K562 (cell line): ENCODE data around the gene DCLK2. TPM values are rescaled to one million over a fixed set of nuclear protein-coding genes. Genes with fewer than 3 reads are reported as not detected.
"Not testable (repeated sequence)": the region's sequence is repeated elsewhere in the genome, so short reads cannot be mapped to it uniquely, and the experiment has no call there.

Experiments
- ATAC-seq: fragments of 200-7000 bp; cut with Tn5 transposase; 3 replicates; pipeline ENCODE4 v1.9.1; 2020; ENCODE audit warnings: moderate library complexity
- BruUV-seq: library from RNA; stranded (reverse); fragments of 400-500 nt; replicated peaks from 2 replicates; lab custom pipeline; 2021; lab: Mats Ljungman, UMichigan
- CTCF ChIA-PET: fragments of 300-600 bp; formaldehyde crosslinking; extraction: SDS; loops from one replicate; lab custom pipeline; 2021; ENCODE audit warnings: low intra/inter-chr PET ratio; lab: Yijun Ruan, JAX
- POLR2A ChIA-PET: fragments of 300-600, 350-650 bp; sonication (Branson Sonifier 250); formaldehyde crosslinking; extraction: SDS; loops from one replicate; lab custom pipeline; 2021; ENCODE audit warnings: antibody characterized with exemption, inconsistent platforms; lab: Yijun Ruan, JAX
- DNase-seq, 4 experiments: peaks; one replicate each; pipeline versions ENCODE4 v3.0.0 to v3.0.0-alpha.2; 2011 to 2018; ENCODE audit warnings: low spot score in 3 of 4, mixed read lengths in 3 of 4; ENCODE audit errors: extremely low read depth in 1 of 4
- FAIRE-seq: peaks from 2 replicates; lab custom pipeline; 2011; peaks lifted over from hg19 to GRCh38; lab: Jason Lieb, UNC
- H2AFZ ChIP-seq: 2 replicates; pipeline ENCODE4 v1.6.0; 2011; ENCODE audit warnings: low read depth, low read length, control low read depth, inconsistent platforms
- H3K27ac ChIP-seq: fragments of 200-600 bp; 3 replicates; pipeline ENCODE4 v1.8.0; 2011; ENCODE audit warnings: low read depth, mild to moderate bottlenecking, control low read depth, inconsistent platforms, low read length, moderate library complexity, mixed read lengths; ENCODE audit errors: extremely low read depth
- H3K27me3 ChIP-seq, 2 experiments: fragments of 300-600 bp in 1 of 2; 2 replicates in 1 of 2; 3 replicates in 1 of 2; pipeline versions ENCODE4 v1.6.0 to v1.8.0; 2011; ENCODE audit warnings: inconsistent platforms in 2 of 2, low read length in 2 of 2, mild to moderate bottlenecking in 1 of 2, mixed read lengths in 1 of 2, moderate library complexity in 1 of 2; ENCODE audit not compliant: control insufficient read depth in 2 of 2, insufficient read depth in 2 of 2
- H3K36me3 ChIP-seq: fragments of 300-600 bp; 3 replicates; pipeline ENCODE4 v1.8.0; 2011; ENCODE audit warnings: mild to moderate bottlenecking, low read length, inconsistent platforms; ENCODE audit not compliant: control insufficient read depth, insufficient read depth
- H3K4me1 ChIP-seq, 2 experiments: fragments of 200-600 bp in 1 of 2; replicated peaks in 1 of 2; 2 replicates in 1 of 2; 3 replicates in 1 of 2; pipeline versions ENCODE4 v1.5.1 to v1.8.0; 2011; ENCODE audit warnings: inconsistent platforms in 2 of 2, low read length in 2 of 2, mild to moderate bottlenecking in 1 of 2, mixed read lengths in 1 of 2, moderate library complexity in 1 of 2; ENCODE audit not compliant: control insufficient read depth in 2 of 2, insufficient read depth in 2 of 2
- H3K4me2 ChIP-seq: 2 replicates; pipeline ENCODE4 v1.6.1; 2011; ENCODE audit warnings: low read length, control low read depth, inconsistent platforms, mixed read lengths; ENCODE audit not compliant: insufficient read depth
- H3K4me3 ChIP-seq: fragments of 200-600 bp; sonication (generic), shearing (Covaris generic); 2 replicates; pipeline ENCODE4 v1.5.1; 2016; ENCODE audit warnings: control low read depth, inconsistent platforms
- H3K79me2 ChIP-seq: fragments of 200-600 bp; 3 replicates; pipeline ENCODE4 v1.8.0; 2011; ENCODE audit warnings: low read length, inconsistent platforms; ENCODE audit not compliant: control insufficient read depth, insufficient read depth
- H3K9ac ChIP-seq, 2 experiments: 2 replicates each; pipeline versions ENCODE4 v1.6.0 to v1.6.1; 2011; ENCODE audit warnings: low read depth in 2 of 2, low read length in 2 of 2, control low read depth in 1 of 2, inconsistent platforms in 1 of 2, mild to moderate bottlenecking in 1 of 2, mixed read lengths in 1 of 2; ENCODE audit not compliant: insufficient read depth in 1 of 2
- H3K9me1 ChIP-seq: one replicate; pipeline ENCODE4 v1.6.0; 2011; ENCODE audit warnings: inconsistent platforms, mild to moderate bottlenecking, low read length, moderate library complexity; ENCODE audit not compliant: control insufficient read depth, insufficient read depth
- H3K9me3 ChIP-seq: replicated peaks from 2 replicates; pipeline ENCODE4 v1.5.1; 2011; ENCODE audit warnings: low read depth, low read length, inconsistent platforms; ENCODE audit not compliant: control insufficient read depth, insufficient read depth
- H4K20me1 ChIP-seq: replicated peaks from 2 replicates; pipeline ENCODE4 v1.6.1; 2011; ENCODE audit warnings: low read length, inconsistent platforms, mixed read lengths; ENCODE audit not compliant: control insufficient read depth, insufficient read depth
- MTA2 ChIP-seq: fragments of 450-650 bp; IDR thresholded peaks from 2 replicates; pipeline ENCODE4 v1.6.1; 2016; ENCODE audit warnings: low read depth
- NFE2L1 ChIP-seq: fragments of 450-650 bp; IDR thresholded peaks from 2 replicates; pipeline ENCODE4 v1.6.1; 2016; ENCODE audit warnings: missing genetic modification characterization, low read depth, mild to moderate bottlenecking, missing compliant biosample characterization, moderate library complexity, borderline replicate concordance
- PCBP2 ChIP-seq: fragments of 200-400 bp; formaldehyde crosslinking; IDR thresholded peaks from 2 replicates; pipeline ENCODE4 v1.6.1; 2018; ENCODE audit warnings: low read length, low read depth, mild to moderate bottlenecking, moderate library complexity; ENCODE audit not compliant: poor library complexity, severe bottlenecking
- SNRNP70 ChIP-seq: fragments of 200-400 bp; formaldehyde crosslinking; optimal IDR thresholded peaks from 2 replicates; pipeline ENCODE3; 2017; ENCODE audit warnings: low read depth, low read length
- ZBTB12 ChIP-seq: fragments of 250-450 bp; sonication (Bioruptor Pico); IDR thresholded peaks from 2 replicates; pipeline ENCODE4 v1.4.0; 2020
- ZNF395 ChIP-seq: fragments of 200-800 bp; sonication (Bioruptor generic); IDR thresholded peaks from 2 replicates; pipeline ENCODE4 v1.6.1; 2017; ENCODE audit warnings: missing genetic modification characterization, missing compliant biosample characterization
- ZNF408 ChIP-seq: fragments of 250-450 bp; sonication (Bioruptor Pico); IDR thresholded peaks from 2 replicates; pipeline ENCODE4 v1.4.0; 2020; ENCODE audit warnings: low read depth, mild to moderate bottlenecking, moderate library complexity
- ZNF717 ChIP-seq: fragments of 250-450 bp; sonication (Bioruptor Pico); IDR thresholded peaks from 2 replicates; pipeline ENCODE4 v1.5.0; 2021
- ZNF780A ChIP-seq: fragments of 250-450 bp; sonication (Bioruptor Pico); IDR thresholded peaks from 2 replicates; pipeline ENCODE4 v1.5.0; 2021; ENCODE audit warnings: mild to moderate bottlenecking
- WGBS: fragments of 100-300 bp; shearing (Covaris generic); methylation state at CpG from one replicate; pipeline ENCODE4 v1.1.6; 2016; ENCODE audit warnings: low coverage, mixed read lengths; ENCODE audit not compliant: insufficient coverage; ENCODE audit errors: missing lambda C conversion rate; 5-methylcytosine and 5-hydroxymethylcytosine counted together
- in situ Hi-C: fragments of 300-500 bp; cut with MboI; formaldehyde crosslinking; loops from 4 replicates; pipeline ENCODE4 v1.15.0; 2018; ENCODE audit warnings: inconsistent platforms, mixed read lengths
- intact Hi-C: fragments of 100-400 bp; cut with micrococcal nuclease; formaldehyde crosslinking; loops from 2 replicates; pipeline ENCODE4 v1.14.2; 2022
- polyA plus RNA-seq, 8 experiments: library from polyadenylated mRNA; depleted of rRNA in 4 of 8; stranded (reverse) in 5 of 8; unstranded in 3 of 8; fragments of >200 nt; fragmentation: Nextera tagmentation in 2 of 8; fragmentation: Illumina TruSeq in 1 of 8; extraction: Ambion mirVana in 2 of 8; extraction: Trizol in 1 of 8; gene quantifications; 2 replicates each; pipeline versions ENCODE4 v1.2.1 to v1.2.3, GENCODE V29; 2011 to 2014; ENCODE audit warnings: inconsistent platforms in 1 of 8, missing spikeins in 1 of 8
- total RNA-seq, 7 experiments: library from RNA; depleted of rRNA in 6 of 7; stranded (reverse); fragments of >200 nt in 6 of 7; fragmentation: Illumina TruSeq in 2 of 7; extraction: Trizol in 2 of 7; gene quantifications; 2 replicates each; pipeline versions ENCODE4 v1.2.1 to v1.2.3, GENCODE V29; 2011 to 2021; ENCODE audit warnings: low replicate concordance in 1 of 7

DCLK2 gene
- total and polyA plus RNA-seq, 9 of the 15 experiments (the other 6 are each of a cell fraction or from before 2014, with no cell fraction given) = not detected

GRCh38 chr4:150182794-150183193, 104.5 kb downstream of the DCLK2 start (continued):
- TF ChIP-seq ZBTB12 (CRISPR knock-in tag) = no peak
- TF ChIP-seq ZNF395 = no peak
- TF ChIP-seq ZNF717 (CRISPR knock-in tag) = no peak
- TF ChIP-seq ZNF780A = no peak
- no peak for TF ChIP-seq PCBP2
- no peak for TF ChIP-seq ZNF408
- no peak for TF ChIP-seq MTA2
- TF ChIP-seq SNRNP70 = no peak
- no peak for TF ChIP-seq NFE2L1 (tag)

GRCh38 chr4:150185033-150185432, 106.8 kb downstream of the DCLK2 start:
- H3K4me1 ChIP-seq, H3K4me3 ChIP-seq, H4K20me1 ChIP-seq, DNase-seq, BruUV-seq, in situ Hi-C loops, H3K9me1 ChIP-seq, H3K9me3 ChIP-seq, intact Hi-C loops, H3K9ac ChIP-seq, H3K79me2 ChIP-seq, ATAC-seq, FAIRE-seq, H3K36me3 ChIP-seq, H3K4me2 ChIP-seq, H2AFZ ChIP-seq, H3K27ac ChIP-seq: not testable (repeated sequence)
- H3K27me3 ChIP-seq = peaks cover 0 to 11% of the 10 kb centered on the region in 2 experiments; a peak in 4 of 5 replicates
- 0% methylated on average over 4 of the region's 4 CpGs for WGBS
- ChIA-PET CTCF (interaction anchor here (0.6 kb wide), 1 partner anchor 24 kb away, joined by 3 read pairs; no protein-coding TSS in a partner anchor), POLR2A (interaction anchor here (0.5 kb wide), 1 partner anchor 967 kb away, joined by 3 read pairs; no protein-coding TSS in a partner anchor)
